Caco-2 (cell line): ENCODE data around the gene SLC25A33. TPM values are rescaled to one million over a fixed set of nuclear protein-coding genes. Genes with fewer than 3 reads are reported as not detected.

Experiments used
- BruUV-seq: library from RNA; stranded (reverse); fragments of 400-500 nt; replicated peaks from 2 replicates; lab custom pipeline; 2021; lab: Mats Ljungman, UMichigan
- CTCF ChIA-PET: fragments of 300-600 bp; sonication (Branson Sonifier 250); formaldehyde crosslinking; loops from one replicate; lab custom pipeline; 2022; ENCODE audit warnings: antibody characterized with exemption; lab: Charles Lee
- POLR2A ChIA-PET: fragments of 300-600 bp; sonication (Branson Sonifier 250); formaldehyde crosslinking; loops from one replicate; lab custom pipeline; 2022; ENCODE audit warnings: antibody characterized with exemption; lab: Charles Lee
- DNase-seq, 2 experiments: peaks; one replicate each; pipeline versions ENCODE4 v3.0.0 to v3.0.0-alpha.2; 2020 to 2022
- H3K27me3 ChIP-seq: replicated peaks from 2 replicates; pipeline ENCODE4 v1.6.0; 2011; ENCODE audit warnings: low read length; ENCODE audit not compliant: control insufficient read depth, insufficient read depth
- H3K36me3 ChIP-seq: 2 replicates; pipeline ENCODE4 v1.5.1; 2011; ENCODE audit warnings: low read length; ENCODE audit not compliant: control insufficient read depth, insufficient read depth
- H3K4me1 ChIP-seq: fragments of 250-450 bp; sonication (Bioruptor Pico); 2 replicates; pipeline ENCODE4 v1.5.1; 2020; ENCODE audit warnings: mild to moderate bottlenecking
- H3K4me3 ChIP-seq: 2 replicates; pipeline ENCODE4 v1.5.1; 2011; ENCODE audit warnings: low read depth, mild to moderate bottlenecking, control low read depth, low read length
- H3K9me3 ChIP-seq: fragments of 250-450 bp; sonication (Bioruptor Pico); 2 replicates; pipeline ENCODE4 v1.5.1; 2020; ENCODE audit warnings: mild to moderate bottlenecking, moderate library complexity
- H3K27ac Mint-ChIP-seq: one replicate; pipeline ENCODE4 v1.8.0; 2022; ENCODE audit warnings: mixed read lengths; ENCODE audit not compliant: unreplicated experiment
- H3K27me3 Mint-ChIP-seq: one replicate; pipeline ENCODE4 v1.8.0; 2022; ENCODE audit warnings: mixed read lengths; ENCODE audit not compliant: insufficient read depth, unreplicated experiment
- H3K36me3 Mint-ChIP-seq: one replicate; pipeline ENCODE4 v1.8.0; 2022; ENCODE audit warnings: mild to moderate bottlenecking, mixed read lengths; ENCODE audit not compliant: insufficient read depth, unreplicated experiment
- H3K4me1 Mint-ChIP-seq: one replicate; pipeline ENCODE4 v1.8.0; 2022; ENCODE audit warnings: low read depth, mixed read lengths; ENCODE audit not compliant: unreplicated experiment
- H3K4me3 Mint-ChIP-seq: one replicate; pipeline ENCODE4 v1.8.0; 2022; ENCODE audit warnings: mild to moderate bottlenecking, moderate library complexity, mixed read lengths; ENCODE audit not compliant: unreplicated experiment
- H3K9me3 Mint-ChIP-seq: one replicate; pipeline ENCODE4 v1.8.0; 2022; ENCODE audit warnings: mixed read lengths; ENCODE audit not compliant: unreplicated experiment
- CTCF ChIP-seq, 2 experiments: fragments of 200-600 bp in 1 of 2; IDR thresholded peaks; 1 replicate in 1 of 2; 2 replicates in 1 of 2; pipeline versions ENCODE4 v1.5.1 to v1.8.0; 2011 to 2022; ENCODE audit warnings: antibody characterized with exemption in 1 of 2, control low read depth in 1 of 2, inconsistent platforms in 1 of 2, low read depth in 1 of 2, low read length in 1 of 2, mild to moderate bottlenecking in 1 of 2, moderate library complexity in 1 of 2; ENCODE audit not compliant: insufficient read depth in 1 of 2, severe bottlenecking in 1 of 2, unreplicated experiment in 1 of 2
- intact Hi-C: fragments of 100-400 bp; cut with micrococcal nuclease; formaldehyde crosslinking; loops from one replicate; pipeline ENCODE4 v1.10.0; 2022; ENCODE audit not compliant: unreplicated experiment
- total RNA-seq: library from RNA; stranded (reverse); gene quantifications from 2 replicates; pipeline ENCODE4 v1.2.3, GENCODE V29; 2022

Gene SLC25A33
- total RNA-seq, 1 experiment from 2014 or later = 11.2 TPM

- Mint-ChIP-seq H3K27me3 (no peaks in the 10 kb centered on the region), H3K4me1 (no peaks in the 10 kb centered on the region), H3K36me3 (peaks cover 7% of the 10 kb centered on the region), H3K9me3 (no peaks in the 10 kb centered on the region), H3K4me3 (no peak overlapping the region), H3K27ac (no peak overlapping the region)
- no peak for DNase-seq
- H3K4me3 ChIP-seq = no peak overlapping the region
- no peaks in the 10 kb centered on the region for H3K27me3 ChIP-seq
- POLR2A ChIA-PET = no interaction called here
- no peak for TF ChIP-seq CTCF (IDR thresholded peaks at IDR 0.05; ENCODE audit: insufficient read depth in 1 of 2, low read depth in 1 of 2, low read length in 1 of 2, severe bottlenecking in 1 of 2, unreplicated experiment in 1 of 2)
- CTCF ChIA-PET = no interaction called here
- intact Hi-C loops = no loop called here
- H3K4me1 ChIP-seq = no peaks in the 10 kb centered on the region
- BruUV-seq = no TSS peak
- no peaks in the 10 kb centered on the region for H3K36me3 ChIP-seq
- H3K9me3 ChIP-seq = no peaks in the 10 kb centered on the region
Observed at GRCh38 chr1:9604836-9605235, 65.6 kb downstream of the SLC25A33 start.

- H3K9me3 ChIP-seq = no peaks in the 10 kb centered on the region
- no peak for TF ChIP-seq CTCF (IDR thresholded peaks at IDR 0.05; ENCODE audit: insufficient read depth in 1 of 2, low read depth in 1 of 2, low read length in 1 of 2, severe bottlenecking in 1 of 2, unreplicated experiment in 1 of 2)
- ChIA-PET POLR2A (no interaction called here), CTCF (no interaction called here)
- intact Hi-C loops = no loop called here
- H3K27me3 ChIP-seq = no peaks in the 10 kb centered on the region
- Mint-ChIP-seq H3K36me3 (peaks cover 9% of the 10 kb centered on the region), H3K27ac (no peak overlapping the region), H3K9me3 (no peaks in the 10 kb centered on the region), H3K4me3 (no peak overlapping the region), H3K4me1 (no peaks in the 10 kb centered on the region), H3K27me3 (no peaks in the 10 kb centered on the region)
- no peak for DNase-seq
- no TSS peak for BruUV-seq
- H3K4me1 ChIP-seq = no peaks in the 10 kb centered on the region
- H3K36me3 ChIP-seq = no peaks in the 10 kb centered on the region
- H3K4me3 ChIP-seq = no peak overlapping the region
Observed at GRCh38 chr1:9605946-9606455, 66.7 kb downstream of the SLC25A33 start.

GRCh38 chr1:9606458-9606857 is 67.2 kb downstream of the SLC25A33 start:
- Histone ChIP-seq H3K27me3 (no peaks in the 10 kb centered on the region), H3K4me3 (no peak overlapping the region), H3K36me3 (no peaks in the 10 kb centered on the region), H3K9me3 (no peaks in the 10 kb centered on the region), H3K4me1 (no peaks in the 10 kb centered on the region)
- DNase-seq = no peak
- Mint-ChIP-seq H3K4me3 (no peak overlapping the region), H3K27me3 (no peaks in the 10 kb centered on the region), H3K36me3 (peaks cover 6% of the 10 kb centered on the region), H3K4me1 (no peaks in the 10 kb centered on the region), H3K9me3 (no peaks in the 10 kb centered on the region), H3K27ac (no peak overlapping the region)
- CTCF ChIA-PET = no interaction called here
- POLR2A ChIA-PET = no interaction called here
- intact Hi-C loops = no loop called here
- TF ChIP-seq CTCF (IDR thresholded peaks at IDR 0.05; ENCODE audit: insufficient read depth in 1 of 2, low read depth in 1 of 2, low read length in 1 of 2, severe bottlenecking in 1 of 2, unreplicated experiment in 1 of 2) = no peak
- no TSS peak for BruUV-seq
